UCSD-AML1 (cell line): ENCODE results near the gene PCDH12.

Experiments
- DNase-seq: peaks from one replicate; lab custom pipeline; 2025; ENCODE audit not compliant: unreplicated experiment; lab: John Stamatoyannopoulos, UW

PCDH12 gene

DNA sequence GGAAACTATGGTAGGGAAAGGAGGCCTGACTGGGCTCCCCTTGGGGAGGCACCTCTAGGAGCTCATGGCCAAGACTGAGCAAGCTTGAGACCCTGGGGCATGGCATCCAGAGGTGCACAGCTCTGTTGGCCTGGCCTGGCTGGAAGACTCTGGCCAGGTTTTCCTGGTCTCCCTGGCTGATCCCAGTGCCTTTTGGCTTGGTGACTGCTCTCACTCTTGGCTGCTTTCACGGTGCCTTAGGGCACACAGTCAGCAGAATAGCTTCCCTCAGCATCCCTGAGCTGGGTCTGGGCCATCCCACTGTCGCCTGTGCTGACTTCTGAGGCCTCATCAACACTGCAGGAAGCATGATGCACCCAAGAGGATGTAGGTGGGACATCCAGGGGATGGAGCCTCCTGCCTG is 47.7 kb downstream of the PCDH12 start:
- DNase-seq, result no peak

DNA sequence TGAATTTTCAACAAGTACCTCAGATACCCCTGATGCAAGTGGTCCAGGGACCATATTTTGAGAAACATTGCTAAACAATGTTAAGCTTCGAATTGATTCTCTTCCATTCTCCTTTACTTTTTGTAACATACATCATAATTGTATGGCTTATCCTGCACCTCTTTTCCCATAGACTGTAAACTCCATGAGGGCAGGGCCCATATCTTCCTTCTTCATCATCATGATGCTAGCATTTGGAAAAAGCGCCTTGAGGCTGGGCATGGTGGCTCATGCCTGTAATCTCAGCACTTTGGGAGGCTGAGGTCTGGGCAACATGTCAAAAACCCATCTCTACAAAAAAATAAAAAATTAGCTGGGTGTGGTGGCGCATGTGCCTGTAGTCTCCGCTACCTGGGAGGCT is 48.8 kb downstream of the PCDH12 start:
- DNase-seq, result no peak

DNA sequence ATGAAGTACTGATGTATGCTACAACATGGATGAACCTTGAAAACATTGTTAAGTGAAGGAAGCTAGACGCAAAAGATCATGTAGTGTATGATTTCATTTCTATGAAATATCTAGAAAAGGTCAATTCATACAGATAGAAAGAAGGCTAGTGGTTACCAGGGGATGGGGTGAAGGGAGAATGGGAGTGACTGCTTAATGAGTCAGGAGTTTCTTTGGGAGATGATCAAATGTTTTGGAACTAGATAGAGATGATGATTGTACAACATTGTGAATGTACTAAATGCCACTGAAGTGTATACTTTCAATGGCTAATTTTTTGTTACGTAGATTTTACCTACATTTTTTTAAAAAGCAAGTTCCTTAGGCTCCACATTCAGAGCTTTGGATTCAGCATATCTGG is 49.2 kb downstream of the PCDH12 start:
- DNase-seq, result no peak

DNA sequence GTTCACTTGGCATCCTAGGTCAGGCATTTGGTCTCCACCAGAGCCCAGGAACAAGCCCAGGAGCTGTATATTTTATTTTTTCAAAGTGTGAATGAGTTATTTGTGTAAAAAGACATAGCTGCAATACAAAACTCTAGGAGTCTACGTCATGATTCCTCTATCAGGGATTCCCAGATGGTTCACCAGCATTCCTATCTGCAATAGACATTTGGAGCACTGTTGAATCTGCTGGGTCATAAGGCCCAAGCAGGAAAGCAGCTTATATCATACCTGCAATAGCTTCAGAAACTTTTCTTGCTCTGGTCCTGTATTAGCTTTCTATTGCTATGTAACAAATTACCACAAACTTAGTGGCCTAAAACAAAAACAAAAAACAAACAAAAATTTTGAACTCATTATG is 51.0 kb downstream of the PCDH12 start:
- no peak for DNase-seq

DNA sequence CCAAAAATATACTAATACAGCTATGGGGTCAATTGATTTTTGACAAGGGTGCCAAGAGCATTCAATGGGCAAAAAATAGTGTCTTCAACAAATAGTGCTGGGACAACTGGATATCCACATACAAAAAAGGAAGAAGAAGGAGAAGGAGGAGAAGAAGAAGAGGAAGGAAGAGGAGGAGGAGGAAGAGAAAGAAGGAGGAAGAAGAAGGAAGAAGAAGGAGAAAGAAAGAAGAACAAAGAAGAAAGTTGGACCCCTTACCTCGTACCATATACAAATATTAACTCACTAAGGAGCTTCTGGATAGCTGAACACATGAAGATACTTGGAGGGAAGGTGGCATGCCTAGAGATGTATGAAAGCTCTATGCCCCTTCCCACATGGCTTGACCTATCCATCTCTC is 51.5 kb downstream of the PCDH12 start:
- DNase-seq, result no peak

- no peak for DNase-seq
These were observed 53.5 kb downstream of the PCDH12 start for GRCh38 chr5:141904551-141904950.

DNA sequence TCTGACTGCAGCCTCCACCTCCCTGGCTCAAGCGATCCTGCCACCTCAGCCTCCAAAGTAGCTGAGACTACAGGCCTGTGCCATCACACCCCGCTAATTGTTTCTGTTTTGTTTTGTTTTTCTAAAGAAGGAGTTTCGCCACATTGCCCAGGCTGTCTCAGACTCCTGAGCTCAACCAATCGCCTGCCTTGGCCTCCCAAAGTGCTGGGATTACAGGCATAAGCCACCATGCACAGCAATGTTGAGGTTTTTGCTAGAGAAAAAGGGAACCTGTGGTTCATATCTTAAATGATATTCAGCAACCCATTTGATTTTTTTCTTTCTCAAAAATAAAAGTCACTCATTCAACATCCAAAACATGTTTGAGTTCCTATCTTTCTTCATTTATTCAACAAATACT is 54.7 kb downstream of the PCDH12 start:
- DNase-seq, result no peak

GRCh38 chr5:141902015-141902814 is 55.8 kb downstream of the PCDH12 start:
- DNase-seq, result no peak

- no peak for DNase-seq
These were observed 59.5 kb downstream of the PCDH12 start for GRCh38 chr5:141898448-141899049.

GRCh38 chr5:141897425-141897824 is 60.6 kb downstream of the PCDH12 start:
- DNase-seq, result no peak
